Panc1 (cell line): Measurements from ENCODE around the gene EFR3B. TPM values are rescaled to one million over a fixed set of nuclear protein-coding genes. Genes with fewer than 3 reads are reported as not detected.
A peak's percentile ranks its signal among the peaks of the same experiment; 100 is the strongest.

Source experiments
- ATAC-seq: fragments of 200-7000 bp; cut with Tn5 transposase; 2 replicates; pipeline ENCODE4 v1.9.1; 2020; ENCODE audit warnings: mild to moderate bottlenecking, moderate library complexity
- BruUV-seq: library from RNA; stranded (reverse); fragments of 400-500 nt; replicated peaks from 2 replicates; lab custom pipeline; 2021; lab: Mats Ljungman, UMichigan
- CTCF ChIA-PET: fragments of 300-600 bp; sonication (Branson Sonifier 250); formaldehyde crosslinking; loops from one replicate; lab custom pipeline; 2022; ENCODE audit warnings: antibody characterized with exemption; lab: Charles Lee
- POLR2A ChIA-PET: fragments of 300-600 bp; sonication (Branson Sonifier 250); formaldehyde crosslinking; loops from one replicate; lab custom pipeline; 2022; ENCODE audit warnings: antibody characterized with exemption; lab: Charles Lee
- DNase-seq: peaks from one replicate; pipeline ENCODE4 v3.0.0-alpha.2; 2010; ENCODE audit warnings: low read depth, low spot score
- H3K27ac ChIP-seq: 2 replicates; pipeline ENCODE4 v1.5.1; 2011; ENCODE audit warnings: mild to moderate bottlenecking, low read length, inconsistent platforms
- H3K27me3 ChIP-seq: fragments of 200-500 bp; sonication (Bioruptor generic); 2 replicates; pipeline ENCODE4 v1.6.0; 2014; ENCODE audit warnings: low read length, inconsistent platforms; ENCODE audit not compliant: control insufficient read depth, insufficient read depth
- H3K36me3 ChIP-seq: fragments of 200-500 bp; sonication (Bioruptor generic); 2 replicates; pipeline ENCODE4 v1.5.1; 2014; ENCODE audit warnings: inconsistent platforms, mild to moderate bottlenecking, low read length, moderate library complexity; ENCODE audit not compliant: control insufficient read depth, insufficient read depth
- H3K4me1 ChIP-seq: 2 replicates; pipeline ENCODE4 v1.5.1; 2011; ENCODE audit warnings: inconsistent platforms, mild to moderate bottlenecking, low read length, moderate library complexity; ENCODE audit not compliant: control insufficient read depth, insufficient read depth
- H3K4me3 ChIP-seq, 2 experiments: 2 replicates each; pipeline ENCODE4 v1.5.1; 2011 to 2012; ENCODE audit warnings: low read depth in 2 of 2, low read length in 2 of 2, mild to moderate bottlenecking in 2 of 2, inconsistent platforms in 1 of 2, moderate library complexity in 1 of 2
- H3K9me3 ChIP-seq: fragments of 200-500 bp; sonication (Bioruptor generic); 2 replicates; pipeline ENCODE4 v1.5.1; 2014; ENCODE audit warnings: low read depth, mild to moderate bottlenecking, inconsistent platforms, low read length, moderate library complexity; ENCODE audit not compliant: control insufficient read depth, insufficient read depth
- CTCF ChIP-seq: fragments of 450-650 bp; IDR thresholded peaks from 2 replicates; pipeline ENCODE4 v1.5.1; 2017; ENCODE audit warnings: mild to moderate bottlenecking
- POLR2AphosphoS5 ChIP-seq: IDR thresholded peaks from 2 replicates; pipeline ENCODE4 v1.6.1; 2012; ENCODE audit warnings: mild to moderate bottlenecking, low read depth, low read length, moderate library complexity
- REST ChIP-seq, 2 experiments: IDR thresholded peaks; 2 replicates each; pipeline ENCODE4 v1.6.1; 2011 to 2012; ENCODE audit warnings: low read depth in 2 of 2, control low read depth in 1 of 2, low read length in 1 of 2, mild to moderate bottlenecking in 1 of 2, moderate library complexity in 1 of 2; ENCODE audit not compliant: insufficient read depth in 1 of 2
- SIN3A ChIP-seq: IDR thresholded peaks from 2 replicates; pipeline ENCODE4 v1.6.1; 2012; ENCODE audit warnings: low read depth, mild to moderate bottlenecking, low read length, moderate library complexity, borderline replicate concordance; ENCODE audit not compliant: insufficient read depth
- TCF7L2 ChIP-seq: IDR thresholded peaks from 2 replicates; pipeline ENCODE4 v1.6.1; 2011; ENCODE audit warnings: mild to moderate bottlenecking, low read depth, low read length, inconsistent platforms
- in situ Hi-C: cut with HindIII; loops from 2 replicates; pipeline ENCODE4 v1.10.0; 2016; ENCODE audit warnings: low sequenced_read_pairs, low pct_unique_long_range_greater_than_20kb
- intact Hi-C: fragments of 100-400 bp; cut with micrococcal nuclease; formaldehyde crosslinking; loops from one replicate; pipeline ENCODE4 v1.10.0; 2022; ENCODE audit not compliant: unreplicated experiment
- total RNA-seq: library from RNA; stranded (reverse); gene quantifications from one replicate; pipeline ENCODE4 v1.2.1, GENCODE V29; 2021; ENCODE audit not compliant: unreplicated experiment

Gene EFR3B
- total RNA-seq, 1 experiment from 2014 or later: 8.9 TPM

DNA sequence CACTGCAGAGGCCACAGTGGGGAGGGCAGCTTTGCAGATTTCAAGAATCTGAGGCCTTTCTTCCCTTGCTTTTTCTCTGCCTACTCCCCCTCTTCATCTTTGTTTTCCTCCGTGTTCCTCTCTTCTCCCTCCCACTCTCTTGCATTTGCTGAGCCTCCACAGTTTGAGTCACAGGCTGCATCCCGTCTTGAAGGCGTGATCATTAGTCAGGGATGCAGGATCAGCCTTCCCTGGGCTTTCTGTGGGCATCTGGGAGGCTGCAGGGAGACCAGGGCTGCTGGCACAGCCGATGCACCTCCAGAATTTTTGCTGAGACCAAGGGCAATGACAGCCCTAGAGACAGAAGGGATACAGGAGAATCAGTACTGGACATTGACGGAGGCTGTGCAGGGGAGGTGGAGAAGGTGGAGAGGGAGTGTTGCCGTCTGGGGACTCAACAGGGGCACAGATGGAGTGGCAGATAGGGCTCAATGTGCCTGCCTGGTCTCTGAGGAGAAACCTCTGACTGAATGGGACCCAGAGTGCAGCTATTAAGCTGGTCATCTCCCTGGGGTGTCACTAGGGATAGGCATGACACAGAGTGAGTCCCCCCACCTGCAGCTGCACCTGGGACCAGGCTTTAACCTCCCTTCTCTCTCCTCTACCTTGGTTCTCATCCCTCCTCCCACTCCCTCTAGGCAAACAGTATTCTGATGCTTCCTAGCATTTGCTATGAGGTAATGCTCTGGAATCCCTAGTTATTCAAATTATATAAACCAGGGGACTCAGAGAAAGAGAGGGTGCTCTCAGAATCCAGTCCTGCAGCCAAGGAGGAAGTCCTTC lies 41.2 kb upstream of the EFR3B start:
- Histone ChIP-seq H3K4me3 (no peak overlapping the region), H3K36me3 (no peaks in the 10 kb centered on the region), H3K4me1 (no peaks in the 10 kb centered on the region), H3K27me3 (no peaks in the 10 kb centered on the region; the same call in 1 of the 2 replicates), H3K27ac (no peak overlapping the region), H3K9me3 (no peaks in the 10 kb centered on the region)
- DNase-seq (no peak), ATAC-seq (peak; percentile 38; the same call in 1 of the 2 replicates)
- in situ Hi-C loops: no loop called here
- no TSS peak for BruUV-seq
- intact Hi-C loops: no loop called here
- ChIA-PET POLR2A (no interaction called here), CTCF (no interaction called here)
- TF ChIP-seq SIN3A: no peak
- TF ChIP-seq POLR2AphosphoS5: no peak
- TF ChIP-seq CTCF: no peak
- TF ChIP-seq TCF7L2: no peak
- no peak for TF ChIP-seq REST (IDR thresholded peaks at IDR 0.05; ENCODE audit: insufficient read depth in 1 of 2, low read depth in 2 of 2, low read length in 1 of 2)

GRCh38 chr2:25001325-25001637 lies 40.6 kb upstream of the EFR3B start:
- Histone ChIP-seq H3K4me1 (no peaks in the 10 kb centered on the region), H3K27ac (no peak overlapping the region), H3K27me3 (no peaks in the 10 kb centered on the region; the same call in 1 of the 2 replicates), H3K36me3 (no peaks in the 10 kb centered on the region), H3K9me3 (no peaks in the 10 kb centered on the region), H3K4me3 (no peak overlapping the region)
- DNase-seq (no peak), ATAC-seq (no peak)
- in situ Hi-C loops (no loop called here), intact Hi-C loops (no loop called here)
- TF ChIP-seq TCF7L2: no peak
- no peak for TF ChIP-seq POLR2AphosphoS5
- TF ChIP-seq SIN3A: no peak
- no peak for TF ChIP-seq REST (IDR thresholded peaks at IDR 0.05; ENCODE audit: insufficient read depth in 1 of 2, low read depth in 2 of 2, low read length in 1 of 2)
- no peak for TF ChIP-seq CTCF
- no TSS peak for BruUV-seq
- ChIA-PET CTCF (no interaction called here), POLR2A (no interaction called here)
